ENCODE results near the gene FBXW10B.
"Not testable (repeated sequence)": the region's sequence is repeated elsewhere in the genome, so short reads cannot be mapped to it uniquely, and the experiment has no call there.

FBXW10B gene

GRCh38 chr17:15619331-15620058 is at the start of gene FBXW10B:
TSS of gene FBXW10B (minus strand) at chr17:15619704. CDS start at chr17:15619512, 192 bp downstream.
- not testable (repeated sequence) for DNase-seq

- no peak for DNase-seq
Measured at GRCh38 chr17:15663691-15664090, 44.2 kb upstream of the FBXW10B start.

- no peak for DNase-seq
Measured at GRCh38 chr17:15663176-15663575, 43.7 kb upstream of the FBXW10B start.

GRCh38 chr17:15662681-15663080 is 43.2 kb upstream of the FBXW10B start:
- no peak for DNase-seq

GRCh38 chr17:15660077-15660476 is 40.6 kb upstream of the FBXW10B start:
- no peak for DNase-seq

GRCh38 chr17:15659663-15660062 is 40.2 kb upstream of the FBXW10B start:
- no peak for DNase-seq

- DNase-seq, result no peak
Measured at GRCh38 chr17:15659236-15659635, 39.7 kb upstream of the FBXW10B start.

GRCh38 chr17:15658296-15658695 is 38.8 kb upstream of the FBXW10B start:
- DNase-seq, result no peak

GRCh38 chr17:15657868-15658267 is 38.4 kb upstream of the FBXW10B start:
- no peak for DNase-seq

GRCh38 chr17:15654886-15655561 is 35.5 kb upstream of the FBXW10B start:
- DNase-seq, result no peak

GRCh38 chr17:15654401-15654800 is 34.9 kb upstream of the FBXW10B start:
- DNase-seq, result not testable (repeated sequence)

GRCh38 chr17:15652960-15653359 is 33.5 kb upstream of the FBXW10B start:
- no peak for DNase-seq

- no peak for DNase-seq
Measured at GRCh38 chr17:15651583-15652110, 32.1 kb upstream of the FBXW10B start.

- no peak for DNase-seq
Measured at GRCh38 chr17:15650741-15651582, 31.5 kb upstream of the FBXW10B start.

- no peak for DNase-seq
Measured at GRCh38 chr17:15649861-15650421, 30.4 kb upstream of the FBXW10B start.

GRCh38 chr17:15648386-15648785 is 28.9 kb upstream of the FBXW10B start:
- no peak for DNase-seq

- not testable (repeated sequence) for DNase-seq
Measured at GRCh38 chr17:15645942-15646312, 26.4 kb upstream of the FBXW10B start.

- not testable (repeated sequence) for DNase-seq
Measured at GRCh38 chr17:15645099-15645941, 25.8 kb upstream of the FBXW10B start.

- DNase-seq, result not testable (repeated sequence)
Measured at GRCh38 chr17:15642505-15643251, 23.2 kb upstream of the FBXW10B start.

- DNase-seq, result not testable (repeated sequence)
Measured at GRCh38 chr17:15642014-15642413, 22.5 kb upstream of the FBXW10B start.

GRCh38 chr17:15630930-15631453 is 11.5 kb upstream of the FBXW10B start:
- not testable (repeated sequence) for DNase-seq

Measured in activated CD8-positive, alpha-beta memory T cell treated with anti-CD3 and anti-CD28 coated beads for 24 hours (primary cell).